ENCODE data around the gene TDO2. TPM values are rescaled to one million over a fixed set of nuclear protein-coding genes. Genes with fewer than 3 reads are reported as not detected.

Gene TDO2
- total and polyA plus RNA-seq, 8 donors: 7.4 to 52.4 (median 29.8) TPM

DNA sequence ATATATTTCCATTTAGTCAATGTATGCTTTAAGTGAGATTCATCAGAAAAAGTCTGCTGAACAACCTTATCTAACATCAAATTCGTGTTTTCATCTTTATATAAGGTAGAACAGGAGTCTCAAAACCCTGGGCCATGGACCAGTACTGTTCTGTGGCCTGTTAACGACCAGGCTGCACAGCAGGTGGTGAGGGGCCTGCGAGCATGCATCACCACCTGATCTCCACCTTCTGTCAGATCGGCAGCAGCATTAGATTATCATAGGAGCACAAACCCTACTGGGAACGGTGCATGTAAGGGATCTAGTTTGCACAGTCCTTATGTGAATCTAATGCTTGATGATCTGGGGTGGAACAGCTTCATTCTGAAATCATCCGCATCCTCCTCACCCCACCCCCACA is 47.0 kb downstream of the TDO2 start:
- Histone ChIP-seq H3K9me3 (no peaks in the 10 kb centered on the region), H3K4me1 (peaks cover 0 to 21% of the 10 kb centered on the region in 2 donors), H3K36me3 (no peaks in the 10 kb centered on the region), H3K4me3 (no peak overlapping the region), H3K27ac (no peak overlapping the region), H3K27me3 (no peaks in the 10 kb centered on the region)
- DNase-seq (no peak), ATAC-seq (no peak)
- intact Hi-C loops (cut with DNase I): loop anchor here in 1 of 2 donors (5.0 kb wide), 1 partner anchor 143 kb away; no protein-coding TSS in a partner anchor
- TF ChIP-seq, protein P1, sequence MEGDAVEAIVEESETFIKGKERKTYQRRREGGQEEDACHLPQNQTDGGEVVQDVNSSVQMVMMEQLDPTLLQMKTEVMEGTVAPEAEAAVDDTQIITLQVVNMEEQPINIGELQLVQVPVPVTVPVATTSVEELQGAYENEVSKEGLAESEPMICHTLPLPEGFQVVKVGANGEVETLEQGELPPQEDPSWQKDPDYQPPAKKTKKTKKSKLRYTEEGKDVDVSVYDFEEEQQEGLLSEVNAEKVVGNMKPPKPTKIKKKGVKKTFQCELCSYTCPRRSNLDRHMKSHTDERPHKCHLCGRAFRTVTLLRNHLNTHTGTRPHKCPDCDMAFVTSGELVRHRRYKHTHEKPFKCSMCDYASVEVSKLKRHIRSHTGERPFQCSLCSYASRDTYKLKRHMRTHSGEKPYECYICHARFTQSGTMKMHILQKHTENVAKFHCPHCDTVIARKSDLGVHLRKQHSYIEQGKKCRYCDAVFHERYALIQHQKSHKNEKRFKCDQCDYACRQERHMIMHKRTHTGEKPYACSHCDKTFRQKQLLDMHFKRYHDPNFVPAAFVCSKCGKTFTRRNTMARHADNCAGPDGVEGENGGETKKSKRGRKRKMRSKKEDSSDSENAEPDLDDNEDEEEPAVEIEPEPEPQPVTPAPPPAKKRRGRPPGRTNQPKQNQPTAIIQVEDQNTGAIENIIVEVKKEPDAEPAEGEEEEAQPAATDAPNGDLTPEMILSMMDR (IDR thresholded peaks at IDR 0.05): no peak

DNA sequence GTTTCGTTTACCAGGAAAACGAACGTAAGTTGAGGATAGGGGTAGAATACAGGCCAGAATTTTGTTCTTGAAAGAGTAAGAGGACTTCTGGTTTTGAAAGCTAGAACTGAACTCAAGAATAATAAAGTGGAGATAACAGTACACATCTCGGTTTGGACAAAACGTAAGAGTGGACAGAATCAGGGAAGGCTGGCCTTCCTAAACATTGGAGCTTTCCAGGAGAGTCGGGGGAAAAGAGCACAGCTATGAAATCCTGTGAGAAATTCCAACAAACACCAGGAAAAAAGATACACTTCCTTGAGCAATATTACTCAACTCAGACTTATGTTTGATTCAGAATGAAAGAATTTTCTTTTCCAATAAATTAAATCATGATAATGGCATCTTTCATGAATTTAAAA is 49.0 kb downstream of the TDO2 start:
- Histone ChIP-seq H3K4me3 (peak overlapping the region in 1 of 2 donors; percentile 54), H3K9me3 (no peaks in the 10 kb centered on the region), H3K36me3 (no peaks in the 10 kb centered on the region), H3K4me1 (peaks cover 0 to 14% of the 10 kb centered on the region in 2 donors), H3K27me3 (no peaks in the 10 kb centered on the region), H3K27ac (peak overlapping the region; percentile 98 to 100)
- TF ChIP-seq, protein P1 (IDR thresholded peaks at IDR 0.05): no peak
- intact Hi-C loops (cut with DNase I): loop anchor here in 1 of 2 donors (5.0 kb wide), 1 partner anchor 145 kb away; no protein-coding TSS in a partner anchor
- no peak for ATAC-seq
- peak in 1 of 4 donors; percentile 20 for DNase-seq

GRCh38 chr4:155953151-155954117 is 49.9 kb downstream of the TDO2 start, which contains the start of gene CTSO:
TSS of gene CTSO (minus strand) at chr4:155953866. CDS start at chr4:155953847, 19 bp downstream.
- intact Hi-C loops (cut with DNase I): loop anchor here in 1 of 2 donors (5.0 kb wide), 1 partner anchor 146 kb away; no protein-coding TSS in a partner anchor
- H3K4me1 ChIP-seq: peaks cover 0 to 14% of the 10 kb centered on the region in 2 donors

DNA sequence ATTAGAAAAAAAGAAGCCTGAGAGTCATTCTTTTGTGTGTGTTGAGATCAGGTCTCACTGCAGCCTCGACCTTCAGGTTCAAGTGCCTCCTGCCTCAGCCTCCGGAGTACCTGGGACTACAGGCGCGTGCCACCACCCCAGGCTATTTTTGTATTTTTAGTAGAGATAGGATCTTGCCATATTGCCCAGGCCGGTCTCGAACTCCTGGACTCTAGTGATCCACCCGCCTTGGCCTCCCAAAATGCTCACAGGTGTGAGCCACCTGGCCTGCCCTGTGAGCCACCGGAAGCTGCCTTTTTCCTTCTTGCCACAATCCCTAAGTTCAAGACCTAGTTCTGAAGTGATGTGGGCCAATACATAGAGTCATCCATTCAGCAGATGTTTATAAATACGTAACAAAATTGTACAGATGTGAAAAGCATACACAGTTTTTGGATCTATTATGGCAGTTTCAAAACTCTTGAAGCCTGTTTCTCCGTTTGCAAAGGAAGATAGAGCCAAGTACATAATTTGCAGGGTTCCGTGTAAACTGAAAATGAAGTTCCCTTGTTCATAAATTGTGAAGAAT is 50.7 kb downstream of the TDO2 start:
- intact Hi-C loops (cut with DNase I): loop anchor here in 1 of 2 donors (5.0 kb wide), 1 partner anchor 147 kb away; no protein-coding TSS in a partner anchor
- H3K27me3 ChIP-seq: no peaks in the 10 kb centered on the region
- DNase-seq (peak in 1 of 4 donors; percentile 47), ATAC-seq (no peak)
- no peaks in the 10 kb centered on the region for H3K36me3 ChIP-seq
- H3K9me3 ChIP-seq: no peaks in the 10 kb centered on the region
- TF ChIP-seq, protein P1 (IDR thresholded peaks at IDR 0.05): no peak
- H3K4me1 ChIP-seq: peaks cover 0 to 14% of the 10 kb centered on the region in 2 donors
- H3K4me3 ChIP-seq: peak overlapping the region; percentile 54 to 64
- peak overlapping the region; percentile 98 to 100 for H3K27ac ChIP-seq

More at GRCh38 chr4:155953151-155954117, 49.9 kb downstream of the TDO2 start, which contains the start of gene CTSO:
- ATAC-seq (peak; percentile 96), DNase-seq (peak; percentile 80 to 92 (median 86))
- TF ChIP-seq, protein P1 (IDR thresholded peaks at IDR 0.05): peak; percentile 48 to 49
- Histone ChIP-seq H3K4me3 (peak within 1 kb of the TSS; percentile 54 to 64), H3K9me3 (no peaks in the 10 kb centered on the region), H3K36me3 (no peaks in the 10 kb centered on the region), H3K27me3 (no peaks in the 10 kb centered on the region), H3K27ac (peak within 1 kb of the TSS; percentile 98 to 100)

All from left lung (tissue), 10 donors.